Neural progenitor cell (in vitro differentiated cells): ENCODE data around the gene RIMBP3C. TPM values are rescaled to one million over a fixed set of nuclear protein-coding genes. Genes with fewer than 3 reads are reported as not detected.

Source experiments
- DNase-seq: peaks from one replicate; pipeline ENCODE4 v3.0.0-alpha.2; 2016; ENCODE audit warnings: low spot score
- H2AFZ ChIP-seq: fragments of 200-600 bp; sonication (generic); replicated peaks from 2 replicates; pipeline ENCODE4 v1.6.1; 2016; ENCODE audit warnings: antibody characterized with exemption
- H3F3A ChIP-seq: fragments of 200-600 bp; sonication (generic); 2 replicates; pipeline ENCODE4 v1.6.1; 2016; ENCODE audit warnings: antibody characterized with exemption, low read depth
- H3K27ac ChIP-seq: fragments of 200-600 bp; sonication (generic); 2 replicates; pipeline ENCODE4 v1.5.1; 2016; ENCODE audit warnings: mild to moderate bottlenecking
- H3K27me3 ChIP-seq: fragments of 200-600 bp; sonication (generic); 2 replicates; pipeline ENCODE4 v1.6.1; 2016; ENCODE audit warnings: mild to moderate bottlenecking, moderate library complexity
- H3K36me3 ChIP-seq: fragments of 200-600 bp; sonication (generic); 2 replicates; pipeline ENCODE4 v1.5.1; 2016
- H3K4me1 ChIP-seq: fragments of 200-600 bp; sonication (generic); 2 replicates; pipeline ENCODE4 v1.6.1; 2016; ENCODE audit warnings: mixed run types
- H3K4me2 ChIP-seq: fragments of 200-600 bp; sonication (generic); 2 replicates; pipeline ENCODE4 v1.6.1; 2016
- H3K4me3 ChIP-seq: fragments of 200-600 bp; sonication (generic); 2 replicates; pipeline ENCODE4 v1.5.1; 2016
- H3K79me2 ChIP-seq: fragments of 200-600 bp; sonication (generic); 2 replicates; pipeline ENCODE4 v1.6.1; 2016; ENCODE audit warnings: low read depth
- H3K9ac ChIP-seq: fragments of 200-600 bp; sonication (generic); 2 replicates; pipeline ENCODE4 v1.6.1; 2016
- H3K9me3 ChIP-seq: fragments of 200-600 bp; sonication (generic); 2 replicates; pipeline ENCODE4 v1.5.1; 2016; ENCODE audit warnings: low read depth
- H4K20me1 ChIP-seq: fragments of 200-600 bp; sonication (generic); 2 replicates; pipeline ENCODE4 v1.6.1; 2016; ENCODE audit warnings: low read depth
- H3K27ac Mint-ChIP-seq: 3 replicates; pipeline ENCODE4 v1.8.0; 2021; ENCODE audit warnings: mixed read lengths
- H3K27me3 Mint-ChIP-seq: 2 replicates; pipeline ENCODE4 v1.8.0; 2022; ENCODE audit warnings: low read depth, mild to moderate bottlenecking, inconsistent platforms, moderate library complexity, mixed read lengths; ENCODE audit not compliant: insufficient read depth
- H3K36me3 Mint-ChIP-seq: 3 replicates; pipeline ENCODE4 v1.8.0; 2021; ENCODE audit warnings: mixed read lengths
- H3K4me1 Mint-ChIP-seq: 3 replicates; pipeline ENCODE4 v1.8.0; 2021; ENCODE audit warnings: mixed read lengths
- H3K4me3 Mint-ChIP-seq: 3 replicates; pipeline ENCODE4 v1.8.0; 2021; ENCODE audit warnings: mild to moderate bottlenecking, moderate library complexity, mixed read lengths
- H3K9me3 Mint-ChIP-seq: 3 replicates; pipeline ENCODE4 v1.8.0; 2020; ENCODE audit warnings: mixed read lengths
- CTCF ChIP-seq: fragments of 200-600 bp; sonication (generic); IDR thresholded peaks from 2 replicates; pipeline ENCODE4 v1.5.1; 2017; ENCODE audit warnings: antibody characterized with exemption, mild to moderate bottlenecking
- EZH2 ChIP-seq: fragments of 200-600 bp; sonication (generic); IDR thresholded peaks from 2 replicates; pipeline ENCODE4 v1.6.1; 2017; ENCODE audit warnings: antibody characterized with exemption, mild to moderate bottlenecking, moderate library complexity
- EZH2phosphoT487 ChIP-seq: fragments of 200-600 bp; sonication (generic); IDR thresholded peaks from 2 replicates; pipeline ENCODE4 v1.6.1; 2017; ENCODE audit warnings: antibody characterized with exemption
- total RNA-seq: library from RNA; depleted of rRNA; stranded (reverse); fragments of >200 nt; gene quantifications from 2 replicates; pipeline ENCODE4 v1.2.3, GENCODE V29; 2015; ENCODE audit warnings: low replicate concordance

RIMBP3C gene
- total RNA-seq, 1 donor from 2014 or later = 1.2 TPM

- H2AFZ ChIP-seq = no peak overlapping the region
- H3K36me3 Mint-ChIP-seq = peaks cover 8% of the 10 kb centered on the region
- H3K9me3 Mint-ChIP-seq = no peaks in the 10 kb centered on the region
- no peaks in the 10 kb centered on the region for H3K27me3 ChIP-seq
- no peaks in the 10 kb centered on the region for H3K4me1 ChIP-seq
- H3K4me3 ChIP-seq = no peak overlapping the region
- no peak overlapping the region for H3K27ac ChIP-seq
- H3K4me3 Mint-ChIP-seq = no peak overlapping the region
- no peak overlapping the region for H3K4me2 ChIP-seq
- H3F3A ChIP-seq = peaks cover 3% of the 10 kb centered on the region
- H3K9me3 ChIP-seq = no peaks in the 10 kb centered on the region
- no peaks in the 10 kb centered on the region for H3K4me1 Mint-ChIP-seq
- no peaks in the 10 kb centered on the region for H3K36me3 ChIP-seq
- no peak for DNase-seq
- H3K27ac Mint-ChIP-seq = no peak overlapping the region
- H3K27me3 Mint-ChIP-seq = peaks cover 2% of the 10 kb centered on the region
- TF ChIP-seq CTCF (no peak), EZH2 (no peak), EZH2phosphoT487 (no peak)
- H4K20me1 ChIP-seq = peaks cover 99% of the 10 kb centered on the region
- H3K79me2 ChIP-seq = peaks cover 100% of the 10 kb centered on the region
- H3K9ac ChIP-seq = no peak overlapping the region
Observed at GRCh38 chr22:21579474-21579851, 28.2 kb upstream of the RIMBP3C start.

GRCh38 chr22:21573750-21574494 lies 22.7 kb upstream of the RIMBP3C start:
- Mint-ChIP-seq H3K4me3 (no peak overlapping the region), H3K27ac (no peak overlapping the region)
- H3K4me2 ChIP-seq = no peak overlapping the region

GRCh38 chr22:21573293-21573734 lies 22.1 kb upstream of the RIMBP3C start:
- H3K4me1 Mint-ChIP-seq = peaks cover 37% of the 10 kb centered on the region
- no peak overlapping the region for H3K27ac ChIP-seq
- DNase-seq = no peak

More at GRCh38 chr22:21573750-21574494, 22.7 kb upstream of the RIMBP3C start:
- H3F3A ChIP-seq = peaks cover 11% of the 10 kb centered on the region
- Mint-ChIP-seq H3K4me1 (peaks cover 31% of the 10 kb centered on the region), H3K27me3 (peaks cover 2% of the 10 kb centered on the region), H3K36me3 (peaks cover 10% of the 10 kb centered on the region), H3K9me3 (no peaks in the 10 kb centered on the region)
- H3K79me2 ChIP-seq = peaks cover 100% of the 10 kb centered on the region
- no peak overlapping the region for H3K9ac ChIP-seq
- no peaks in the 10 kb centered on the region for H3K36me3 ChIP-seq
- H3K27me3 ChIP-seq = no peaks in the 10 kb centered on the region
- no peak overlapping the region for H3K4me3 ChIP-seq
- DNase-seq = no peak
- H2AFZ ChIP-seq = no peak overlapping the region
- H4K20me1 ChIP-seq = peaks cover 99% of the 10 kb centered on the region
- H3K4me1 ChIP-seq = peaks cover 18% of the 10 kb centered on the region
- H3K9me3 ChIP-seq = no peaks in the 10 kb centered on the region
- TF ChIP-seq EZH2phosphoT487 (no peak), CTCF (no peak), EZH2 (no peak)
- H3K27ac ChIP-seq = no peak overlapping the region

More at GRCh38 chr22:21573293-21573734, 22.1 kb upstream of the RIMBP3C start:
- no peak overlapping the region for H3K4me2 ChIP-seq
- no peak overlapping the region for H2AFZ ChIP-seq
- peaks cover 99% of the 10 kb centered on the region for H4K20me1 ChIP-seq
- peaks cover 24% of the 10 kb centered on the region for H3K4me1 ChIP-seq
- TF ChIP-seq CTCF = no peak
- no peak for TF ChIP-seq EZH2phosphoT487
- TF ChIP-seq EZH2 = no peak
- peaks cover 17% of the 10 kb centered on the region for H3F3A ChIP-seq
- peaks cover 100% of the 10 kb centered on the region for H3K79me2 ChIP-seq
- peaks cover 2% of the 10 kb centered on the region for H3K27me3 Mint-ChIP-seq
- no peak overlapping the region for H3K27ac Mint-ChIP-seq
- H3K9me3 Mint-ChIP-seq = no peaks in the 10 kb centered on the region
- H3K9me3 ChIP-seq = no peaks in the 10 kb centered on the region
- no peak overlapping the region for H3K9ac ChIP-seq
- H3K36me3 Mint-ChIP-seq = peaks cover 10% of the 10 kb centered on the region
- H3K36me3 ChIP-seq = no peaks in the 10 kb centered on the region
- no peaks in the 10 kb centered on the region for H3K27me3 ChIP-seq
- no peak overlapping the region for H3K4me3 Mint-ChIP-seq
- no peak overlapping the region for H3K4me3 ChIP-seq
